ENCODE results near the gene PTPN6. TPM values are rescaled to one million over a fixed set of nuclear protein-coding genes. Genes with fewer than 3 reads are reported as not detected.
A peak's percentile ranks its signal among the peaks of the same experiment; 100 is the strongest.

PTPN6 gene
- total and polyA plus RNA-seq, 10 of the 15 experiments (the other 5 are each of a cell fraction or from before 2014, with no cell fraction given), result 229 to 457 (median 370) TPM

DNA sequence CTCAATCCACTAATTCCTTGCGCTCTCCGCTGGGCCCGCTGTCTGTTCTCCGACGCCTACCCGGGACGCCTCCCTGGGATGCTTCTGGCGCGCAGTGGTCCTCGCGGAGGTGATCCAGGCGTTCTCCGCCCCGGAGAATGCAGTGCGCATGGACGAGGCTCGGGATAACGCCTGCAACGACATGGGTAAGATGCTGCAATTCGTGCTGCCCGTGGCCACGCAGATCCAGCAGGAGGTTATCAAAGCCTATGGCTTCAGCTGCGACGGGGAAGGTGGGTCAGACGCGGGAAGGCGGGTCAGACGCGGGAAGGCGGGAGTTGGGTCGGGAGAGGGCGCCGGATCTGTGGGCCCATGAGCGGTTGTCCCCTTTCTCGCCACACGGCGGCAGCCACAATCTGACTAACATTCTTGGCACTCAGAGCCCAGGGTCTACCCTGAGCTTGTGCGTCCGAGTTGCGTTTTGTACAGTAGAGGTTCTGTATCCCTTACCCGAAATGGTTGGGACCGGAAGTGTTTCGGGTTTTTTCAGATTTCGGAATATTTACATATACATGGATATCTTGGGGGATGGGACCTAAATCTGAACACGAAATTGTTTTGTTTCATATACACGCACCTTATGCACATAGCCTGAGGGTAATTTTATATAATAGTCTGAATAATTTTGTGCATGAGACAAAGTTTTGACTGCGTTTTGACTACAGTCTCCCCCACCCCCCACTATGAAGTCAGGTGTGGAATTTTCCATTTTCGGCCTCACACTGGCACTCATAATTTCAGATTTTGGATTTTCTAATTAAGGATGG lies 6.6 kb upstream of the PTPN6 start (continued):
- TF ChIP-seq GABPA (IDR thresholded peaks at IDR 0.05; ENCODE audit: low read depth), result no peak
- TF ChIP-seq LARP7 (IDR thresholded peaks at IDR 0.05), result peak; percentile 37; the same call in 1 of the 2 replicates
- TF ChIP-seq NR2C2 (IDR thresholded peaks at IDR 0.05; ENCODE audit: borderline replicate concordance, control insufficient read depth, insufficient read length, low read depth), result no peak
- TF ChIP-seq HDGF (IDR thresholded peaks at IDR 0.05), result no peak; the same call in 1 of the 2 replicates
- no peak; the same call in 1 of the 2 replicates for TF ChIP-seq CHD1 (IDR thresholded peaks at IDR 0.05; ENCODE audit: low read depth, low read length)
- TF ChIP-seq, protein P1, sequence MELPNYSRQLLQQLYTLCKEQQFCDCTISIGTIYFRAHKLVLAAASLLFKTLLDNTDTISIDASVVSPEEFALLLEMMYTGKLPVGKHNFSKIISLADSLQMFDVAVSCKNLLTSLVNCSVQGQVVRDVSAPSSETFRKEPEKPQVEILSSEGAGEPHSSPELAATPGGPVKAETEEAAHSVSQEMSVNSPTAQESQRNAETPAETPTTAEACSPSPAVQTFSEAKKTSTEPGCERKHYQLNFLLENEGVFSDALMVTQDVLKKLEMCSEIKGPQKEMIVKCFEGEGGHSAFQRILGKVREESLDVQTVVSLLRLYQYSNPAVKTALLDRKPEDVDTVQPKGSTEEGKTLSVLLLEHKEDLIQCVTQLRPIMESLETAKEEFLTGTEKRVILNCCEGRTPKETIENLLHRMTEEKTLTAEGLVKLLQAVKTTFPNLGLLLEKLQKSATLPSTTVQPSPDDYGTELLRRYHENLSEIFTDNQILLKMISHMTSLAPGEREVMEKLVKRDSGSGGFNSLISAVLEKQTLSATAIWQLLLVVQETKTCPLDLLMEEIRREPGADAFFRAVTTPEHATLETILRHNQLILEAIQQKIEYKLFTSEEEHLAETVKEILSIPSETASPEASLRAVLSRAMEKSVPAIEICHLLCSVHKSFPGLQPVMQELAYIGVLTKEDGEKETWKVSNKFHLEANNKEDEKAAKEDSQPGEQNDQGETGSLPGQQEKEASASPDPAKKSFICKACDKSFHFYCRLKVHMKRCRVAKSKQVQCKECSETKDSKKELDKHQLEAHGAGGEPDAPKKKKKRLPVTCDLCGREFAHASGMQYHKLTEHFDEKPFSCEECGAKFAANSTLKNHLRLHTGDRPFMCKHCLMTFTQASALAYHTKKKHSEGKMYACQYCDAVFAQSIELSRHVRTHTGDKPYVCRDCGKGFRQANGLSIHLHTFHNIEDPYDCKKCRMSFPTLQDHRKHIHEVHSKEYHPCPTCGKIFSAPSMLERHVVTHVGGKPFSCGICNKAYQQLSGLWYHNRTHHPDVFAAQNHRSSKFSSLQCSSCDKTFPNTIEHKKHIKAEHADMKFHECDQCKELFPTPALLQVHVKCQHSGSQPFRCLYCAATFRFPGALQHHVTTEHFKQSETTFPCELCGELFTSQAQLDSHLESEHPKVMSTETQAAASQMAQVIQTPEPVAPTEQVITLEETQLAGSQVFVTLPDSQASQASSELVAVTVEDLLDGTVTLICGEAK (IDR thresholded peaks at IDR 0.05; ENCODE audit: borderline replicate concordance), result no peak
- peak; percentile 64 for TF ChIP-seq NBN (IDR thresholded peaks at IDR 0.05)
- TF ChIP-seq, protein P2, sequence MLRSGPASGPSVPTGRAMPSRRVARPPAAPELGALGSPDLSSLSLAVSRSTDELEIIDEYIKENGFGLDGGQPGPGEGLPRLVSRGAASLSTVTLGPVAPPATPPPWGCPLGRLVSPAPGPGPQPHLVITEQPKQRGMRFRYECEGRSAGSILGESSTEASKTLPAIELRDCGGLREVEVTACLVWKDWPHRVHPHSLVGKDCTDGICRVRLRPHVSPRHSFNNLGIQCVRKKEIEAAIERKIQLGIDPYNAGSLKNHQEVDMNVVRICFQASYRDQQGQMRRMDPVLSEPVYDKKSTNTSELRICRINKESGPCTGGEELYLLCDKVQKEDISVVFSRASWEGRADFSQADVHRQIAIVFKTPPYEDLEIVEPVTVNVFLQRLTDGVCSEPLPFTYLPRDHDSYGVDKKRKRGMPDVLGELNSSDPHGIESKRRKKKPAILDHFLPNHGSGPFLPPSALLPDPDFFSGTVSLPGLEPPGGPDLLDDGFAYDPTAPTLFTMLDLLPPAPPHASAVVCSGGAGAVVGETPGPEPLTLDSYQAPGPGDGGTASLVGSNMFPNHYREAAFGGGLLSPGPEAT (IDR thresholded peaks at IDR 0.05; ENCODE audit: low read depth), result peak; percentile 60; the same call in 1 of the 2 replicates
- TF ChIP-seq DPF2 (IDR thresholded peaks at IDR 0.05), result 0 out of 2 replicates have a peak, but pooled peaks have one; percentile 8
- peak; percentile 44; the same call in 1 of the 2 replicates for TF ChIP-seq RAD51 (IDR thresholded peaks at IDR 0.05)
- TF ChIP-seq ZNF274 (IDR thresholded peaks at IDR 0.05; ENCODE audit: insufficient read depth, insufficient read length), result no peak
- no peak for TF ChIP-seq ZNF622 (IDR thresholded peaks at IDR 0.05)
- TF ChIP-seq, protein P3, sequence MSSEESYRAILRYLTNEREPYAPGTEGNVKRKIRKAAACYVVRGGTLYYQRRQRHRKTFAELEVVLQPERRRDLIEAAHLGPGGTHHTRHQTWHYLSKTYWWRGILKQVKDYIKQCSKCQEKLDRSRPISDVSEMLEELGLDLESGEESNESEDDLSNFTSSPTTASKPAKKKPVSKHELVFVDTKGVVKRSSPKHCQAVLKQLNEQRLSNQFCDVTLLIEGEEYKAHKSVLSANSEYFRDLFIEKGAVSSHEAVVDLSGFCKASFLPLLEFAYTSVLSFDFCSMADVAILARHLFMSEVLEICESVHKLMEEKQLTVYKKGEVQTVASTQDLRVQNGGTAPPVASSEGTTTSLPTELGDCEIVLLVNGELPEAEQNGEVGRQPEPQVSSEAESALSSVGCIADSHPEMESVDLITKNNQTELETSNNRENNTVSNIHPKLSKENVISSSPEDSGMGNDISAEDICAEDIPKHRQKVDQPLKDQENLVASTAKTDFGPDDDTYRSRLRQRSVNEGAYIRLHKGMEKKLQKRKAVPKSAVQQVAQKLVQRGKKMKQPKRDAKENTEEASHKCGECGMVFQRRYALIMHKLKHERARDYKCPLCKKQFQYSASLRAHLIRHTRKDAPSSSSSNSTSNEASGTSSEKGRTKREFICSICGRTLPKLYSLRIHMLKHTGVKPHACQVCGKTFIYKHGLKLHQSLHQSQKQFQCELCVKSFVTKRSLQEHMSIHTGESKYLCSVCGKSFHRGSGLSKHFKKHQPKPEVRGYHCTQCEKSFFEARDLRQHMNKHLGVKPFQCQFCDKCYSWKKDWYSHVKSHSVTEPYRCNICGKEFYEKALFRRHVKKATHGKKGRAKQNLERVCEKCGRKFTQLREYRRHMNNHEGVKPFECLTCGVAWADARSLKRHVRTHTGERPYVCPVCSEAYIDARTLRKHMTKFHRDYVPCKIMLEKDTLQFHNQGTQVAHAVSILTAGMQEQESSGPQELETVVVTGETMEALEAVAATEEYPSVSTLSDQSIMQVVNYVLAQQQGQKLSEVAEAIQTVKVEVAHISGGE (CRISPR knock-in tag; IDR thresholded peaks at IDR 0.05), result no peak; the same call in 1 of the 2 replicates
- TF ChIP-seq JUNB (IDR thresholded peaks at IDR 0.05), result peak; percentile 69
- TF ChIP-seq, protein P4, sequence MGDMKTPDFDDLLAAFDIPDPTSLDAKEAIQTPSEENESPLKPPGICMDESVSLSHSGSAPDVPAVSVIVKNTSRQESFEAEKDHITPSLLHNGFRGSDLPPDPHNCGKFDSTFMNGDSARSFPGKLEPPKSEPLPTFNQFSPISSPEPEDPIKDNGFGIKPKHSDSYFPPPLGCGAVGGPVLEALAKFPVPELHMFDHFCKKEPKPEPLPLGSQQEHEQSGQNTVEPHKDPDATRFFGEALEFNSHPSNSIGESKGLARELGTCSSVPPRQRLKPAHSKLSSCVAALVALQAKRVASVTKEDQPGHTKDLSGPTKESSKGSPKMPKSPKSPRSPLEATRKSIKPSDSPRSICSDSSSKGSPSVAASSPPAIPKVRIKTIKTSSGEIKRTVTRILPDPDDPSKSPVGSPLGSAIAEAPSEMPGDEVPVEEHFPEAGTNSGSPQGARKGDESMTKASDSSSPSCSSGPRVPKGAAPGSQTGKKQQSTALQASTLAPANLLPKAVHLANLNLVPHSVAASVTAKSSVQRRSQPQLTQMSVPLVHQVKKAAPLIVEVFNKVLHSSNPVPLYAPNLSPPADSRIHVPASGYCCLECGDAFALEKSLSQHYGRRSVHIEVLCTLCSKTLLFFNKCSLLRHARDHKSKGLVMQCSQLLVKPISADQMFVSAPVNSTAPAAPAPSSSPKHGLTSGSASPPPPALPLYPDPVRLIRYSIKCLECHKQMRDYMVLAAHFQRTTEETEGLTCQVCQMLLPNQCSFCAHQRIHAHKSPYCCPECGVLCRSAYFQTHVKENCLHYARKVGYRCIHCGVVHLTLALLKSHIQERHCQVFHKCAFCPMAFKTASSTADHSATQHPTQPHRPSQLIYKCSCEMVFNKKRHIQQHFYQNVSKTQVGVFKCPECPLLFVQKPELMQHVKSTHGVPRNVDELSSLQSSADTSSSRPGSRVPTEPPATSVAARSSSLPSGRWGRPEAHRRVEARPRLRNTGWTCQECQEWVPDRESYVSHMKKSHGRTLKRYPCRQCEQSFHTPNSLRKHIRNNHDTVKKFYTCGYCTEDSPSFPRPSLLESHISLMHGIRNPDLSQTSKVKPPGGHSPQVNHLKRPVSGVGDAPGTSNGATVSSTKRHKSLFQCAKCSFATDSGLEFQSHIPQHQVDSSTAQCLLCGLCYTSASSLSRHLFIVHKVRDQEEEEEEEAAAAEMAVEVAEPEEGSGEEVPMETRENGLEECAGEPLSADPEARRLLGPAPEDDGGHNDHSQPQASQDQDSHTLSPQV (IDR thresholded peaks at IDR 0.05), result no peak
- no peak for TF ChIP-seq CHD2 (IDR thresholded peaks at IDR 0.05; ENCODE audit: borderline replicate concordance, low read depth, low read length)
- peak; percentile 86 for TF ChIP-seq RAD21 (IDR thresholded peaks at IDR 0.05; ENCODE audit: insufficient read depth, low read depth, low read length)

Measured in GM12878 (cell line).